Sigmoid colon (tissue), 7 donors: ENCODE data around the gene LFNG. TPM values are rescaled to one million over a fixed set of nuclear protein-coding genes. Genes with fewer than 3 reads are reported as not detected.

Source experiments
- DNase-seq: peaks from one replicate; pipeline ENCODE4 v3.0.0-alpha.2; 2019
- H3K27ac ChIP-seq, 4 donors: fragments of 200-600 bp; sonication (generic); one replicate each; pipeline ENCODE4 v1.5.1; 2016 to 2019; ENCODE audit warnings: mild to moderate bottlenecking in 1 of 4
- H3K27me3 ChIP-seq, 3 donors: fragments of 200-600 bp; sonication (generic); one replicate each; pipeline ENCODE4 v1.5.1; 2019; ENCODE audit warnings: mild to moderate bottlenecking in 1 of 3
- H3K36me3 ChIP-seq, 4 donors: fragments of 200-600 bp; sonication (generic); one replicate each; pipeline ENCODE4 v1.5.1; 2016 to 2019
- H3K4me1 ChIP-seq, 4 donors: fragments of 200-600 bp; sonication (generic); one replicate each; pipeline ENCODE4 v1.5.1; 2017 to 2019
- H3K4me3 ChIP-seq, 4 donors: fragments of 200-600 bp; sonication (generic); one replicate each; pipeline ENCODE4 v1.5.1; 2017 to 2019; ENCODE audit warnings: mild to moderate bottlenecking in 2 of 4, moderate library complexity in 1 of 4
- H3K9me3 ChIP-seq, 4 donors: fragments of 200-600 bp in 3 of 4; sonication (generic) in 3 of 4; one replicate each; pipeline versions ENCODE4 v1.5.1 to v1.6.1; 2013 to 2019
- EP300 ChIP-seq, 4 donors: sonication (generic); formaldehyde crosslinking; IDR thresholded peaks; one replicate each; pipeline ENCODE4 v1.6.1; 2017; ENCODE audit warnings: antibody characterized with exemption in 4 of 4
- POLR2A ChIP-seq, 2 donors: fragments of 450-650 bp; IDR thresholded peaks; one replicate each; pipeline ENCODE4 v1.6.1; 2016; ENCODE audit warnings: antibody characterized with exemption in 2 of 2, mild to moderate bottlenecking in 2 of 2, moderate library complexity in 2 of 2
- POLR2AphosphoS5 ChIP-seq, 4 donors: sonication (generic); formaldehyde crosslinking; IDR thresholded peaks; one replicate each; pipeline ENCODE4 v1.6.1; 2017; ENCODE audit warnings: antibody characterized with exemption in 4 of 4
- WGBS, 2 donors: extraction: QIAGEN DNeasy Blood & Tissue Kit; methylation state at CpG; one replicate each; pipeline ENCODE4 v1.1.7; 2013; 5-methylcytosine and 5-hydroxymethylcytosine counted together
- intact Hi-C: fragments of 100-400 bp; cut with DNase I; formaldehyde crosslinking; loops from one replicate; pipeline ENCODE4 v1.15.1; 2023
- polyA plus RNA-seq, 3 donors: library from polyadenylated mRNA; stranded (reverse); fragments of 200-250 nt; gene quantifications; one replicate each; pipeline ENCODE4 v1.2.3, GENCODE V29; 2013
- total RNA-seq, 4 donors: library from RNA; depleted of rRNA; stranded (reverse); fragments of >200 nt; gene quantifications; one replicate each; pipeline ENCODE4 v1.1.0, GENCODE V29; 2016
- TF ChIP-seq, protein P1 (sequence below), 4 experiments: fragments of 450-650 bp in 3 of 4; fragments of 200-600 bp in 1 of 4; IDR thresholded peaks; one replicate each; pipeline ENCODE4 v1.5.1; 2016 to 2019; ENCODE audit warnings: antibody characterized with exemption in 4 of 4, mild to moderate bottlenecking in 3 of 4, moderate library complexity in 2 of 4
- donor health status: healthy with polysubstance abuse.
- donor health status: Bipolar disorder and iron deficiency.
- donor health status: healthy.

The LFNG gene
- total and polyA plus RNA-seq, 7 donors, result 1.8 to 34.5 (median 5.8) TPM

DNA sequence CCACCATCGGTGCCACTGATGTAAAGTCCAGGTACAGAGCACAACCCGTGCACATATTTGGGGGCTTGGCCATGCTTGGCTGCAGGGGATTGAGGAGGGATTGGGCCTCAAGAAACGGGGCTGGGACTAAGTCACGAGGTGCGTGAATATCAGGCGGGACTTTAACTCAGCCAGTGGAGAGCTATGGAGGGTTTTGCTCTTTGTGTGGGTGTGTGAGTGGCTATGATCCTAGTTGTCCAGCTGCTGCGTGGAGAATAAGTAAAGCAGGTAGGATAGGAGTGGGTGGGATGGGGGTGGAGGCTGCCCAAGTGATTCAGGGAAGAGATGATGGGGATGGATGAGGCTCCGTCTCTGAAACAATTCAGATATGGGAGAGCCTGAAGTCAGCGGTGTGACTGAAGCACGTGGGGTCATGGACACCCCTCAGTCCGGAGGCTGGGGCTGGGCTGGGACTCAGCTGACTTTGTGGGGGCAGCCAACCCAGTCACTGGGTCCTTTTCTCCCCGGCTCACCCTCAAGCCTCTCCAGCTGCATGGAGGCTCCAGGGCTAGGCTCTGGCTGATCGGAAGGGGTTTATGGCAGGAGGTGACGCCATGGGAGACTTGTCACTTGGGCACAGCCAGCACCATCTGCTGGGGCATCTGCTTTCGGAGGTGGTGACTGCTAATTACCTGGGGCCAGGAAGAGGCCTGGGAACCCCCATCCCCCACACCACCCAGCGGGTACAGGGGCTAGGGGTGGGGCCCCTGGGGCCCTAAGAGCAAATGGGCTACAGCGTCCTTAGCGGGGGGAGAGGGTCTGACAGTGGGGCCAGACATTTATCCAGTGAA, 1.7 kb upstream of the LFNG start:
- H3K4me3 ChIP-seq, result no peak overlapping the region
- H3K27ac ChIP-seq, result peak overlapping the region in 2 of 4 donors; percentile 13 to 56
- no peak for DNase-seq
- no peak for TF ChIP-seq POLR2AphosphoS5 (IDR thresholded peaks at IDR 0.05)
- TF ChIP-seq, protein P1, sequence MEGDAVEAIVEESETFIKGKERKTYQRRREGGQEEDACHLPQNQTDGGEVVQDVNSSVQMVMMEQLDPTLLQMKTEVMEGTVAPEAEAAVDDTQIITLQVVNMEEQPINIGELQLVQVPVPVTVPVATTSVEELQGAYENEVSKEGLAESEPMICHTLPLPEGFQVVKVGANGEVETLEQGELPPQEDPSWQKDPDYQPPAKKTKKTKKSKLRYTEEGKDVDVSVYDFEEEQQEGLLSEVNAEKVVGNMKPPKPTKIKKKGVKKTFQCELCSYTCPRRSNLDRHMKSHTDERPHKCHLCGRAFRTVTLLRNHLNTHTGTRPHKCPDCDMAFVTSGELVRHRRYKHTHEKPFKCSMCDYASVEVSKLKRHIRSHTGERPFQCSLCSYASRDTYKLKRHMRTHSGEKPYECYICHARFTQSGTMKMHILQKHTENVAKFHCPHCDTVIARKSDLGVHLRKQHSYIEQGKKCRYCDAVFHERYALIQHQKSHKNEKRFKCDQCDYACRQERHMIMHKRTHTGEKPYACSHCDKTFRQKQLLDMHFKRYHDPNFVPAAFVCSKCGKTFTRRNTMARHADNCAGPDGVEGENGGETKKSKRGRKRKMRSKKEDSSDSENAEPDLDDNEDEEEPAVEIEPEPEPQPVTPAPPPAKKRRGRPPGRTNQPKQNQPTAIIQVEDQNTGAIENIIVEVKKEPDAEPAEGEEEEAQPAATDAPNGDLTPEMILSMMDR (IDR thresholded peaks at IDR 0.05), result no peak
- no peaks in the 10 kb centered on the region for H3K36me3 ChIP-seq
- intact Hi-C loops, result loop anchor here (2.0 kb wide), 1 partner anchor 37 kb away; the partner anchor contains the start of gene BRAT1
- H3K9me3 ChIP-seq, result no peaks in the 10 kb centered on the region
- 35 to 71% methylated on average over 18 of the region's 18 CpGs for WGBS, 2 donors
- H3K4me1 ChIP-seq, result peaks cover 0 to 41% (median 22%) of the 10 kb centered on the region in 4 donors
- H3K27me3 ChIP-seq, result peaks cover 24 to 35% (median 33%) of the 10 kb centered on the region in 3 donors

DNA sequence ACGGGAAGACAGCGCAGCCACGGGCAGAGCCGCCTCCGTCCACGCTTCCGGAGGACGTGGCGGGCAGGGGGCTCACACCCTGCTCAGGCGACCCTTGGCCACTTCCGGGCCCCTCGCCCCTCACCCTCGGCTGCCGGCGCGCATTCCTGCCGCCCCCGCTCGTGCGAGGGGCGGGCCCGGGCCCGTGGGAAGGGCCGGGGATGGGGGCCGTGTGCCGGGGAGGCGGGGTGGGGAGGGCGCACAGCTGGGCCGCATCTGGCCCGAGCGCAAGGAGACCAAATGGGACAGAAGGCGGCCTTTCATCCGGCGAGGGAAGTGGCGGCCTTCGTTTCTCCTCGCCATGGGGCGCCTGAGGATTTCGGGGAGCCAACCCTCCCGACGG, 846 bp upstream of the LFNG start:
- 1 to 5% methylated on average over 41 of the region's 41 CpGs for WGBS, 2 donors
- TF ChIP-seq, protein P1 (IDR thresholded peaks at IDR 0.05), result no peak
- TF ChIP-seq POLR2A (IDR thresholded peaks at IDR 0.05), result no peak
- no peak for TF ChIP-seq EP300 (IDR thresholded peaks at IDR 0.05)
- no peak for TF ChIP-seq POLR2AphosphoS5 (IDR thresholded peaks at IDR 0.05)
- Histone ChIP-seq H3K9me3 (no peaks in the 10 kb centered on the region), H3K4me3 (peak overlapping the region in 3 of 4 donors; percentile 47 to 57 (median 51)), H3K4me1 (peaks cover 0 to 49% (median 31%) of the 10 kb centered on the region in 4 donors), H3K27me3 (peaks cover 32 to 44% (median 41%) of the 10 kb centered on the region in 3 donors), H3K36me3 (no peaks in the 10 kb centered on the region), H3K27ac (peak overlapping the region; percentile 2 to 57 (median 54))
- DNase-seq, result no peak
- intact Hi-C loops, result loop anchor here (2.0 kb wide), 1 partner anchor 36 kb away; the partner anchor contains the start of gene BRAT1

DNA sequence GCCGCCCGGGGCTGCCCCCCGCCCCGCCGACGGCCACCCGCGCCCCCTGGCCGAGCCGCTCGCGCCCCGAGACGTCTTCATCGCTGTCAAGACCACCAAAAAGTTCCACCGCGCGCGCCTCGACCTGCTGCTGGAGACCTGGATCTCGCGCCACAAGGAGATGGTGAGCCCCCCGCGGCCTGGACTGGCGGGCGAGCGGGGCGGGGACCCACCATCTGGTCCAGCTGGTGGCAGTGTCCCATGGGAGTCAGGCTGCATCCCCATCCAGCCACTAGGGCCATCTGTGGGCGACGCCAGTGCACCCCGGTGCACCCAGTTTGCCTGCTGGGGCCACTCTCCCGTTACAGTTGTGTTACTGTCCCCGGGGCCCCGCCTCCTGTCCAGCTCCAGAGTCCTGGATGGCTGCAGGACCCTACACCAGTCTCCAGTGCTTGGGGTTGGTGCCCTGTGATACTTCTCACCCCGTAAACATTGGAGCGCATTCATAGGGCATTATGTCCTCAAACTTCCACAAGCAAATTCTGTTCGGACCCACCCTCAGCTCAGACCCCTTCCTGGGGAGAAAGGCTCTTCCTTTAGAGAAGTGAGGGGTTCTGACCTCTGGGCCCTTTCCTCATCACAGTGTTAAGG, 672 bp downstream of the LFNG start:
- peak overlapping the region in 2 of 4 donors; percentile 30 to 41 for H3K27ac ChIP-seq

DNA sequence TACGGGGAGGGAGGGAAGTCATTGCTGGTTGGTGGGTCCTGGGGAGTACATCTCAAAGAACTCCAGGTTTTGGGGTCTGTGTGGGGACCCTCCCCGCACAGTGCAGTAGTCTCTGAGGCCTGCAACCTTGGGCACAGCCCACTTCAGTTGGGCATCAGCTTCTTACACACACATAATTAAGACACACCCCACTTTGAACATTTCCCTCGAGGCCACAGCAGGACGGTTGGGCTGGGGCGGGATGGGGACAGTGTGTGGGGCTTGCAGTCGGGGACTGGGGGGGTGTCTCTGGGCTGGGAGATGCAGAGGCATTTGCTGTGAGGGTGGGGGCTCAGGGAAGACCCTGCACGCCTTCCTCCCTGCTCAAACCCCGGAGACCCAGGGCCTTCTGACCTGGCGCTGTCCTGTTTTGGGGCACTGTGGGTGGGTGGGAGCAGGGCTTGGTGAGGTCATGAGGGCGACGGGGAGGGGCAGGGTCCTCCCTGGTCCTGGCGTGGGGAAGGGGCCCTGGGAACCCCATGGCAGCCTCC, 1.3 kb downstream of the LFNG start:
- WGBS, 2 donors, result 7 to 12% methylated on average over 12 of the region's 12 CpGs
- peaks cover 0 to 61% (median 42%) of the 10 kb centered on the region in 4 donors for H3K4me1 ChIP-seq
- peak overlapping the region; percentile 1 to 57 (median 49) for H3K4me3 ChIP-seq
- peak overlapping the region; percentile 10 to 48 (median 34) for H3K27ac ChIP-seq
- no peak for TF ChIP-seq POLR2AphosphoS5 (IDR thresholded peaks at IDR 0.05)
- TF ChIP-seq, protein P1 (IDR thresholded peaks at IDR 0.05), result no peak
- DNase-seq, result no peak
- intact Hi-C loops, result no loop called here
- H3K36me3 ChIP-seq, result no peaks in the 10 kb centered on the region
- peaks cover 42 to 65% (median 61%) of the 10 kb centered on the region in 3 donors for H3K27me3 ChIP-seq
- H3K9me3 ChIP-seq, result no peaks in the 10 kb centered on the region

More for the DNA sequence above, 672 bp downstream of the LFNG start:
- Histone ChIP-seq H3K4me1 (peaks cover 0 to 61% (median 42%) of the 10 kb centered on the region in 4 donors), H3K36me3 (no peaks in the 10 kb centered on the region), H3K27me3 (peaks cover 42 to 59% (median 55%) of the 10 kb centered on the region in 3 donors), H3K4me3 (peak overlapping the region; percentile 19 to 57 (median 49)), H3K9me3 (no peaks in the 10 kb centered on the region)
- DNase-seq, result no peak
- WGBS, 2 donors, result 1 to 2% methylated on average over 37 of the region's 37 CpGs
- TF ChIP-seq POLR2A (IDR thresholded peaks at IDR 0.05), result no peak
- TF ChIP-seq, protein P1 (IDR thresholded peaks at IDR 0.05), result no peak
- TF ChIP-seq POLR2AphosphoS5 (IDR thresholded peaks at IDR 0.05), result no peak
- no peak for TF ChIP-seq EP300 (IDR thresholded peaks at IDR 0.05)
- intact Hi-C loops, result no loop called here
